Omental fat pad (tissue), 4 donors: ENCODE measurements around the gene FDXACB1. TPM values are rescaled to one million over a fixed set of nuclear protein-coding genes. Genes with fewer than 3 reads are reported as not detected.

Experiments used
- ATAC-seq: fragments of 150-250 bp; one replicate; pipeline ENCODE4 v1.9.1; 2016; ENCODE audit warnings: mild to moderate bottlenecking, moderate library complexity; ENCODE audit not compliant: low FRiP score
- DNase-seq: peaks from one replicate; pipeline ENCODE4 v3.0.0-alpha.2; 2019; ENCODE audit warnings: low spot score
- CTCF ChIP-seq, 3 donors: fragments of 450-650 bp; IDR thresholded peaks; one replicate each; pipeline ENCODE4 v1.5.1; 2016 to 2017; ENCODE audit warnings: antibody characterized with exemption in 3 of 3, mild to moderate bottlenecking in 3 of 3, moderate library complexity in 2 of 3
- total RNA-seq, 4 donors: library from RNA; depleted of rRNA; stranded (reverse); fragments of >200 nt; gene quantifications; one replicate each; pipeline ENCODE4 v1.1.0, GENCODE V29; 2016

The FDXACB1 gene
- total RNA-seq, 4 donors from 2014 or later: 1.1 to 2.7 (median 1.6) TPM

- DNase-seq: no peak
- TF ChIP-seq CTCF (IDR thresholded peaks at IDR 0.05): no peak
- no peak for ATAC-seq
Observed at GRCh38 chr11:111836721-111837120, 42.2 kb downstream of the FDXACB1 start.

- no peak for TF ChIP-seq CTCF (IDR thresholded peaks at IDR 0.05)
- ATAC-seq (no peak), DNase-seq (no peak)
Observed at GRCh38 chr11:111836162-111836561, 42.8 kb downstream of the FDXACB1 start.

GRCh38 chr11:111835665-111836064 is 43.3 kb downstream of the FDXACB1 start:
- ATAC-seq (no peak), DNase-seq (no peak)
- no peak for TF ChIP-seq CTCF (IDR thresholded peaks at IDR 0.05)

- ATAC-seq (no peak), DNase-seq (no peak)
- TF ChIP-seq CTCF (IDR thresholded peaks at IDR 0.05): no peak
Observed at GRCh38 chr11:111834432-111835163, 44.4 kb downstream of the FDXACB1 start.

- ATAC-seq: no peak
- DNase-seq: no peak
- no peak for TF ChIP-seq CTCF (IDR thresholded peaks at IDR 0.05)
Observed at GRCh38 chr11:111833524-111833923, 45.4 kb downstream of the FDXACB1 start.

GRCh38 chr11:111829185-111829968 is 49.6 kb downstream of the FDXACB1 start:
- DNase-seq (no peak), ATAC-seq (no peak)
- no peak for TF ChIP-seq CTCF (IDR thresholded peaks at IDR 0.05)
